GM12873 (cell line): ENCODE results near the gene OR2T5.
"Not testable (repeated sequence)": the region's sequence is repeated elsewhere in the genome, so short reads cannot be mapped to it uniquely, and the experiment has no call there.

Experiments used
- TF ChIP-seq, protein P1 (sequence below): IDR thresholded peaks from 2 replicates; pipeline ENCODE4 v1.5.1; 2012; ENCODE audit warnings: low read depth, mild to moderate bottlenecking, moderate library complexity, low read length, control low read depth; ENCODE audit not compliant: insufficient read depth; ENCODE audit errors: missing control alignments

Gene OR2T5, protein sequence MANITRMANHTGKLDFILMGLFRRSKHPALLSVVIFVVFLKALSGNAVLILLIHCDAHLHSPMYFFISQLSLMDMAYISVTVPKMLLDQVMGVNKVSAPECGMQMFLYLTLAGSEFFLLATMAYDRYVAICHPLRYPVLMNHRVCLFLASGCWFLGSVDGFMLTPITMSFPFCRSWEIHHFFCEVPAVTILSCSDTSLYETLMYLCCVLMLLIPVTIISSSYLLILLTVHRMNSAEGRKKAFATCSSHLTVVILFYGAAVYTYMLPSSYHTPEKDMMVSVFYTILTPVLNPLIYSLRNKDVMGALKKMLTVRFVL

DNA sequence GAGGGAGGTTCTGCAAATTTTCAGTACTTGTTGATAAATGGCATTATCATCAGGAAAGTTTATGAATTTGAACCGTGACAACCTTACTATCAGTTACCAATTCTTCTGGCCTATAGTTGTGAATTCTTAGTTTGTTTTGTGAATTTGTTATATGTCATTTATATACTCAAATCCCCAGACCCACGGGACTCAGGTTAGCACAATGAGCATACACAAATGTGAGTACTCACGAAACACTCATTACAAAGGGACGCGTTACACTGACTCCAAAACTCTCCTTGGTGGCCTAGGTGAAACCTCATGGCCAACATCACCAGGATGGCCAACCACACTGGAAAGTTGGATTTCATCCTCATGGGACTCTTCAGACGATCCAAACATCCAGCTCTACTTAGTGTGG is at the start of gene OR2T5:
Gene OR2T5, plus strand, starts transcription at position 301 of the 400 bp plus-strand sequence. Its CDS starts 0 bp downstream, at position 301.
- TF ChIP-seq, protein P1, sequence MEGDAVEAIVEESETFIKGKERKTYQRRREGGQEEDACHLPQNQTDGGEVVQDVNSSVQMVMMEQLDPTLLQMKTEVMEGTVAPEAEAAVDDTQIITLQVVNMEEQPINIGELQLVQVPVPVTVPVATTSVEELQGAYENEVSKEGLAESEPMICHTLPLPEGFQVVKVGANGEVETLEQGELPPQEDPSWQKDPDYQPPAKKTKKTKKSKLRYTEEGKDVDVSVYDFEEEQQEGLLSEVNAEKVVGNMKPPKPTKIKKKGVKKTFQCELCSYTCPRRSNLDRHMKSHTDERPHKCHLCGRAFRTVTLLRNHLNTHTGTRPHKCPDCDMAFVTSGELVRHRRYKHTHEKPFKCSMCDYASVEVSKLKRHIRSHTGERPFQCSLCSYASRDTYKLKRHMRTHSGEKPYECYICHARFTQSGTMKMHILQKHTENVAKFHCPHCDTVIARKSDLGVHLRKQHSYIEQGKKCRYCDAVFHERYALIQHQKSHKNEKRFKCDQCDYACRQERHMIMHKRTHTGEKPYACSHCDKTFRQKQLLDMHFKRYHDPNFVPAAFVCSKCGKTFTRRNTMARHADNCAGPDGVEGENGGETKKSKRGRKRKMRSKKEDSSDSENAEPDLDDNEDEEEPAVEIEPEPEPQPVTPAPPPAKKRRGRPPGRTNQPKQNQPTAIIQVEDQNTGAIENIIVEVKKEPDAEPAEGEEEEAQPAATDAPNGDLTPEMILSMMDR = not testable (repeated sequence)

GRCh38 chr1:248445399-248445798 is 43.0 kb upstream of the OR2T5 start, which contains the start of gene OR2T2:
OR2T2 (plus strand) TSS chr1:248445637; CDS start chr1:248452798, 7,161 bp downstream.
- TF ChIP-seq, protein P1 = not testable (repeated sequence)

DNA sequence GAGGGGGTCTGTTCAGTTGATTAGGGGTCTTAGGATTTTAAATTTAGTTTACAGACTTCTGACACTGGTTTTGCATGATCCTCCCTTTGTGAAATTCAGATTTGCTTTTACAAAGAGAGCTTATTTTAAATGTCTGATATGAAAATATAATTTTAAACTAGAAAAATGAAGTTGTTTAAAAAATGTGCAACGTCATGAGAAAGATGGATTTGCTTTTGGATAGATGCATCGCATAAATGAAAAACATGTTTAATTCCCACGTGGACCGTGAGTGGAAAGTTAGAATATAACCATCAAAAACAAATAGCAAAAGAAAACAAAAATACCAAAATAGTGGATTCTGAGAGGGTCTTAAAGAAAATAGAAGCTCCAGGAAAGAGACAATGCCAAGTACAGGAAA is 17.2 kb upstream of the OR2T5 start:
- TF ChIP-seq, protein P1 = no peak

DNA sequence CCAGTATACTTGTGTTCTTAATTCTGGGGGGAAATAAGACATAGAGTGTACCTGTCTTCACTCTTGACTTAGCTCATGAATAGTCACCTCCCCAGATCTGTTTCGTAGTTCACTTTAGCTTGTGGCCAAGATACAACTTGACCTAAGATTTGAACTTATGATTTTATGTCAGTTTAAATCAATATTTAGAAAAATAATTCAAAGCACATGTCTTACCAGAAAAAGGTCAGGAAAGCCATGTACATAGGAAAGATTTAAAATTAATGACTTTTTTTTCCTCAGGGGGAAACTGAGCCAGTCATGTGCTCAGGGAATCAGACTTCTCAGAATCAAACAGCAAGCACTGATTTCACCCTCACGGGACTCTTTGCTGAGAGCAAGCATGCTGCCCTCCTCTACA is 15.3 kb upstream of the OR2T5 start, which contains the start of gene OR2T3:
Gene OR2T3, plus strand, starts transcription at position 301 of the 400 bp plus-strand sequence. Its CDS starts 0 bp downstream, at position 301.
- TF ChIP-seq, protein P1 = not testable (repeated sequence)

DNA sequence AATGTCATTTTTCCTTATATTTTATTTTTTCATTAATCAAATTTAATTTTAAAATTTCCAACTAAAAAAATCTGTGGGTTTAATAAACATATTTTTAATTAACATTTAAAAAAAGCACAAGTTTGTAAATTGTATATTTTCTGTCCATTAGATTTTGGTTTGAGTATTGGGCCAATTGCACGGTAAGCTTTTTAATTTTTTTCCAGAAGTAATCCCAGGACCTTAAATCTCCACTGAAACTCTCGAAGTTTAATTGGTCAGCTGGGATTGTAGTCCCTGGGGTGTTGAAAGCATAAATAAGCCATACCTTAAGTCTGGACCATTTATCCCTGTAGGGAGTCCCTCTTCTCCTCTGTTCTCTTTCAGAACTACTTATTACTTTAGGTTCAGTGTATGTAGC is 19.4 kb downstream of the OR2T5 start, which contains the start of gene OR2G6:
Gene OR2G6, plus strand, starts transcription at position 301 of the 400 bp plus-strand sequence. CDS start 13,574 bp downstream, outside the sequence.
- TF ChIP-seq, protein P1 = not testable (repeated sequence)

DNA sequence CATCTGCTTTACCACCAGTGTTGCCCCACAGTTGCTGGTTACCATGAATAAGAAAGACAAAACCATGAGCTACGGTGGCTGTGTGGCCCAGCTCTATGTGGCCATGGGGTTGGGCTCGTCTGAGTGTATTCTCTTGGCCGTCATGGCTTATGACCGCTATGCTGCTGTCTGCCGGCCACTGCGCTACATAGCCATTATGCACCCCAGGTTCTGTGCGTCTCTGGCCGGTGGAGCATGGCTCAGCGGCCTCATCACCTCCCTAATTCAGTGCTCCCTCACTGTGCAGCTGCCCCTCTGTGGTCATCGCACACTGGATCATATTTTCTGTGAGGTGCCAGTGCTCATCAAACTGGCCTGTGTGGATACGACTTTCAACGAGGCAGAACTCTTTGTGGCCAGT is 33.5 kb downstream of the OR2T5 start:
- TF ChIP-seq, protein P1 = no peak
